Vagina (tissue), 2 donors: Measurements from ENCODE around the gene ZFYVE9. TPM values are rescaled to one million over a fixed set of nuclear protein-coding genes. Genes with fewer than 3 reads are reported as not detected.

ENCODE experiments used
- DNase-seq, 2 donors: peaks; one replicate each; pipeline ENCODE4 v3.0.0-alpha.2; 2017; ENCODE audit errors: extremely low spot score in 2 of 2
- H3K27ac ChIP-seq: fragments of 200-600 bp; sonication (generic); one replicate; pipeline ENCODE4 v1.5.1; 2019
- H3K27me3 ChIP-seq: fragments of 200-600 bp; sonication (generic); one replicate; pipeline ENCODE4 v1.5.1; 2019
- H3K36me3 ChIP-seq, 2 donors: fragments of 200-600 bp; sonication (generic); one replicate each; pipeline ENCODE4 v1.5.1; 2017 to 2019
- H3K4me1 ChIP-seq: fragments of 200-600 bp; sonication (generic); one replicate; pipeline ENCODE4 v1.5.1; 2019
- H3K4me3 ChIP-seq, 2 donors: fragments of 200-600 bp; sonication (generic); 1 replicate in 1 of 2; 2 replicates in 1 of 2; pipeline ENCODE4 v1.5.1; 2016 to 2019
- H3K9me3 ChIP-seq: fragments of 200-600 bp; sonication (generic); one replicate; pipeline ENCODE4 v1.5.1; 2019
- POLR2A ChIP-seq, 2 donors: fragments of 450-650 bp; IDR thresholded peaks; one replicate each; pipeline ENCODE4 v1.6.1; 2017; ENCODE audit warnings: antibody characterized with exemption in 2 of 2, mild to moderate bottlenecking in 2 of 2, moderate library complexity in 2 of 2
- POLR2AphosphoS5 ChIP-seq, 2 donors: sonication (generic); formaldehyde crosslinking; IDR thresholded peaks; one replicate each; pipeline ENCODE4 v1.9.0; 2017; ENCODE audit warnings: antibody characterized with exemption in 2 of 2, mild to moderate bottlenecking in 2 of 2, low read depth in 1 of 2; ENCODE audit not compliant: insufficient read depth in 1 of 2
- intact Hi-C: fragments of 100-400 bp; cut with DNase I; formaldehyde crosslinking; loops from one replicate; pipeline ENCODE4 v1.15.1; 2023
- total RNA-seq: library from RNA; depleted of rRNA; stranded (reverse); fragments of >200 nt; gene quantifications from one replicate; pipeline ENCODE4 v1.2.3, GENCODE V29; 2016
- TF ChIP-seq, protein P1 (sequence below), 3 experiments: fragments of 450-650 bp in 2 of 3; fragments of 200-600 bp in 1 of 3; sonication (generic) in 1 of 3; IDR thresholded peaks; one replicate each; pipeline ENCODE4 v1.5.1; 2017 to 2019; ENCODE audit warnings: antibody characterized with exemption in 3 of 3, mild to moderate bottlenecking in 2 of 3, moderate library complexity in 2 of 3

The ZFYVE9 gene
- total RNA-seq, 1 donor from 2014 or later = 30.2 TPM

DNA sequence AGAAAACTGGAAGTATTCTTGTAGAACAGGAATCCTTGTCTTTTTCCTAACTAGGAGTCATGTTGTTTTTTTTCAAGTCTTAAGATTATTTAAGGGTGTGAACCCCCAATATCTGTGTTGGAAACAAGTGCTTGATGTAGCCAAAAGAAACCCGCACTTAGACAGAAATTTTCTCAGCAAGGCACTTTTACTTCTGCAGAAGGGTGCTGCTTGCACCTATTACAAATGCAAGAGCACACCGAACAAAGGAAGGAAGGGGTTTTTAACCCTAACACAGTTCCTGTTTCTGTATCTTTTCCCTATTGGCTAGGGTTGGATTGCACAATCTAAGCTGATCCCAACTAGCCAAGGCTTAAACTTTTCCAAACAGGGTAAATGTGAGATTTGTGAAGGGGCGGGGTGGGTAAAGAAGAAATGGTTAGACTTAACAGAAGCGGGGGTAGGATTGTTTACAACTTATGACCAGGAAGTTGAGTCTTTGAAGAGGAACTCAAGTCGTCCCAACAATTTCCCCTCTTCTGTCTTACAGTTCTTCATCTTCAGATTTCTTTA, 75.1 kb downstream of the ZFYVE9 start:
- no peak for DNase-seq
- Histone ChIP-seq H3K4me3 (no peak overlapping the region), H3K4me1 (no peaks in the 10 kb centered on the region), H3K36me3 (peaks cover 0 to 25% of the 10 kb centered on the region in 2 donors), H3K9me3 (peaks cover 10% of the 10 kb centered on the region), H3K27ac (no peak overlapping the region), H3K27me3 (no peaks in the 10 kb centered on the region)
- TF ChIP-seq, protein P1, sequence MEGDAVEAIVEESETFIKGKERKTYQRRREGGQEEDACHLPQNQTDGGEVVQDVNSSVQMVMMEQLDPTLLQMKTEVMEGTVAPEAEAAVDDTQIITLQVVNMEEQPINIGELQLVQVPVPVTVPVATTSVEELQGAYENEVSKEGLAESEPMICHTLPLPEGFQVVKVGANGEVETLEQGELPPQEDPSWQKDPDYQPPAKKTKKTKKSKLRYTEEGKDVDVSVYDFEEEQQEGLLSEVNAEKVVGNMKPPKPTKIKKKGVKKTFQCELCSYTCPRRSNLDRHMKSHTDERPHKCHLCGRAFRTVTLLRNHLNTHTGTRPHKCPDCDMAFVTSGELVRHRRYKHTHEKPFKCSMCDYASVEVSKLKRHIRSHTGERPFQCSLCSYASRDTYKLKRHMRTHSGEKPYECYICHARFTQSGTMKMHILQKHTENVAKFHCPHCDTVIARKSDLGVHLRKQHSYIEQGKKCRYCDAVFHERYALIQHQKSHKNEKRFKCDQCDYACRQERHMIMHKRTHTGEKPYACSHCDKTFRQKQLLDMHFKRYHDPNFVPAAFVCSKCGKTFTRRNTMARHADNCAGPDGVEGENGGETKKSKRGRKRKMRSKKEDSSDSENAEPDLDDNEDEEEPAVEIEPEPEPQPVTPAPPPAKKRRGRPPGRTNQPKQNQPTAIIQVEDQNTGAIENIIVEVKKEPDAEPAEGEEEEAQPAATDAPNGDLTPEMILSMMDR (IDR thresholded peaks at IDR 0.05) = no peak
- TF ChIP-seq POLR2A (IDR thresholded peaks at IDR 0.05) = no peak
- TF ChIP-seq POLR2AphosphoS5 (IDR thresholded peaks at IDR 0.05; ENCODE audit: insufficient read depth in 1 of 2, low read depth in 1 of 2) = no peak
- intact Hi-C loops = no loop called here

DNA sequence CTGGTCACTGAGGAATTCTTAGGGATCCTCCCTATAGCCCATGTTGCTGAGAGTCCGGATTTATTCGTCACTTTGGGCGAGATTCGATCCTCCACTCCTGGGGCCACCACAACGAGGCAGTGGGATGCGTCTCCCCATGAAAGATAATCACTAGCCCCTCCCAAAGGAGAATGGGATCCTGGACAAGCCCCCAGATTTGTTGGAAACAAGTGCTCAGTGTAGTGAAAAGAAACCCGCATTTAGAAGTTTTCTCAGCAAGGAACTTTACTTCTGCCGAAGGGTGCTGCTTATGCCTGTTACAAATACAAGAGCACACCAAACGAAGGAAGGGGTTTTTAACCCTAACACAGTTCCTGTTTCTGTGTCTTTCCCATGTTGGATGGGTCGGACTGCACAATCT, 83.3 kb downstream of the ZFYVE9 start:
- Histone ChIP-seq H3K36me3 (no peaks in the 10 kb centered on the region), H3K27ac (no peak overlapping the region), H3K4me3 (no peak overlapping the region), H3K27me3 (no peaks in the 10 kb centered on the region), H3K4me1 (no peaks in the 10 kb centered on the region), H3K9me3 (peaks cover 12% of the 10 kb centered on the region)
- DNase-seq = no peak
- TF ChIP-seq, protein P1 (IDR thresholded peaks at IDR 0.05) = no peak
- no peak for TF ChIP-seq POLR2AphosphoS5 (IDR thresholded peaks at IDR 0.05; ENCODE audit: insufficient read depth in 1 of 2, low read depth in 1 of 2)
- no peak for TF ChIP-seq POLR2A (IDR thresholded peaks at IDR 0.05)
- intact Hi-C loops = no loop called here

DNA sequence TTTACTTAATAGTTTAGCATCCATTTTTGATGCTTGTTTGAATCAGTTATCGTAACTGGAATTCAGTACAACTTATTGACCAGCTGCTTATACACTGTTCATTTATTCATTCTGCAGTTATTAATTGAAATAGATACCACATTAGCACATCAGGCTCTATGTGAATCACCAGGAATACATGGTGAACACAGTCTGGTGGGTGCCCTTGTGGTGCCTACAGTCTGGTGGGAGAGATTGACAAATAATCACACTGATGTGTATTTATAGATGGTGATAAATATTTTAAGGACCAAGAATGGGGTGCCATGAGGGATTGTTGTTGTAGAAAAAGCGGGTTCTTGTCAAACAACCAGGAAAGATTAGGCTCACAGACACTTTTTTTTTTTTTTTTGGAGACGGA, 87.6 kb downstream of the ZFYVE9 start:
- Histone ChIP-seq H3K4me1 (no peaks in the 10 kb centered on the region), H3K27me3 (no peaks in the 10 kb centered on the region), H3K9me3 (peaks cover 12% of the 10 kb centered on the region), H3K27ac (no peak overlapping the region), H3K36me3 (no peaks in the 10 kb centered on the region), H3K4me3 (no peak overlapping the region)
- intact Hi-C loops = no loop called here
- TF ChIP-seq POLR2AphosphoS5 (IDR thresholded peaks at IDR 0.05; ENCODE audit: insufficient read depth in 1 of 2, low read depth in 1 of 2) (no peak), POLR2A (IDR thresholded peaks at IDR 0.05) (no peak)
- TF ChIP-seq, protein P1 (IDR thresholded peaks at IDR 0.05) = no peak
- no peak for DNase-seq

DNA sequence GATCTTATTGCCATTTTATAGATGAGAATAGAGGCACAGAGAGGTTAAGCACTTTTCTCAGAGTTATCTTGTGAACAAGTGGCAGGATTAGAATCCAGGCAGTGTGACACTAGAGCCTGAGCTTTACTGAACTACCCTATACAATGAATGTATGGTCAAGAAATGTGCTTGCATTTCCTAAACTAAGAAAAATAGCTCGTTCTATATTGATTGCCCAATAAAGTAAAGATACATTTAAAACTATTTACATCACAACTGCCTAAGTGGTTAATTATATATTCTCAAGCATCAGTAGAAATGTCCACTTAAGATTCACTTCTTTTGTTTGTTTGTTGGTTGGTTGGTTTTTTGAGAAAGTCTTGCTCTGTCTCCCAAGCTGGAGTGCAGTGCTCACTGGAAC, 91.6 kb downstream of the ZFYVE9 start:
- Histone ChIP-seq H3K4me1 (no peaks in the 10 kb centered on the region), H3K27me3 (no peaks in the 10 kb centered on the region), H3K9me3 (no peaks in the 10 kb centered on the region), H3K36me3 (no peaks in the 10 kb centered on the region), H3K27ac (no peak overlapping the region), H3K4me3 (no peak overlapping the region)
- no peak for DNase-seq
- intact Hi-C loops = no loop called here
- TF ChIP-seq POLR2A (IDR thresholded peaks at IDR 0.05) (no peak), POLR2AphosphoS5 (IDR thresholded peaks at IDR 0.05; ENCODE audit: insufficient read depth in 1 of 2, low read depth in 1 of 2) (no peak)
- TF ChIP-seq, protein P1 (IDR thresholded peaks at IDR 0.05) = no peak

DNA sequence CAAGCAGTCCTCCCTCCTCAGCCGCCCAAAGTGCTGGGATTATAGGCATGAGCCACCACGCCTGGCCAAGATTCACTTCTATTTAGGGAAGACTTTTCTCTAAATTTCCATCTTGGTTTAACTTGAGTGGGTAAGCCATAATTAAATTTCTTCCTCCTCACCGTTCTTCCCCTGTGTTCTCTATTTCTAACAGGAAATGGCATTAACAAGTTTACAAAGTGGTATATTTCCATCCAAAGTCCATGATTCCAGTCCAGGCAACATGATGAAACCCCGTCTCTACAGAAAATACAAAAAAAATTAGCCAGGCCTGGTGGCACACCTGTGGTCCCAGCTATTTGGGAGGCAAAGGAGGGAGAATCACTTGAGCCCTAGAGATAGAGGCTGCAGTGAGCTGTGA, 92.1 kb downstream of the ZFYVE9 start:
- Histone ChIP-seq H3K4me1 (no peaks in the 10 kb centered on the region), H3K4me3 (no peak overlapping the region), H3K27ac (no peak overlapping the region), H3K36me3 (no peaks in the 10 kb centered on the region), H3K27me3 (no peaks in the 10 kb centered on the region), H3K9me3 (no peaks in the 10 kb centered on the region)
- TF ChIP-seq, protein P1 (IDR thresholded peaks at IDR 0.05) = no peak
- TF ChIP-seq POLR2A (IDR thresholded peaks at IDR 0.05) (no peak), POLR2AphosphoS5 (IDR thresholded peaks at IDR 0.05; ENCODE audit: insufficient read depth in 1 of 2, low read depth in 1 of 2) (no peak)
- no peak for DNase-seq
- intact Hi-C loops = no loop called here
